HG02588 (cell line): ENCODE results near the gene CCT6B.
"Not testable (repeated sequence)": the region's sequence is repeated elsewhere in the genome, so short reads cannot be mapped to it uniquely, and the experiment has no call there.

ENCODE experiments used
- ATAC-seq: cut with Tn5 transposase; IDR thresholded peaks from one replicate; pipeline ENCODE4 v1.9.1; 2021; ENCODE audit warnings: mild to moderate bottlenecking, moderate library complexity; ENCODE audit not compliant: unreplicated experiment

Gene CCT6B

GRCh38 chr17:34961093-34961911 lies at the start of gene CCT6B, which contains the start of gene ZNF830:
Gene CCT6B, minus strand, starts transcription at chr17:34961460. Its CDS starts 67 bp downstream, at chr17:34961393.
Gene ZNF830, plus strand, starts transcription at chr17:34961540. Its CDS starts 27 bp downstream, at chr17:34961567.
- ATAC-seq: peak; percentile 88

- ATAC-seq: no peak
These were observed 48.8 kb upstream of the CCT6B start for GRCh38 chr17:35010093-35010492.

- ATAC-seq: no peak
These were observed 45.7 kb upstream of the CCT6B start for GRCh38 chr17:35006961-35007360.

- ATAC-seq: no peak
These were observed 45.1 kb upstream of the CCT6B start for GRCh38 chr17:35006345-35006744.

- ATAC-seq: no peak
These were observed 42.5 kb upstream of the CCT6B start for GRCh38 chr17:35003778-35004177.

- ATAC-seq: no peak
These were observed 41.8 kb upstream of the CCT6B start for GRCh38 chr17:35002876-35003551.

GRCh38 chr17:35001549-35001948 lies 40.3 kb upstream of the CCT6B start:
- no peak for ATAC-seq

- not testable (repeated sequence) for ATAC-seq
These were observed 39.7 kb upstream of the CCT6B start for GRCh38 chr17:35000965-35001364.

- no peak for ATAC-seq
These were observed 38.2 kb upstream of the CCT6B start for GRCh38 chr17:34999456-34999855.

GRCh38 chr17:34998205-34998604 lies 36.9 kb upstream of the CCT6B start:
- ATAC-seq: no peak

GRCh38 chr17:34997355-34997862 lies 36.1 kb upstream of the CCT6B start:
- no peak for ATAC-seq

GRCh38 chr17:34996422-34997285 lies 35.4 kb upstream of the CCT6B start:
- no peak for ATAC-seq

- ATAC-seq: no peak
These were observed 31.8 kb upstream of the CCT6B start for GRCh38 chr17:34993031-34993430.

- no peak for ATAC-seq
These were observed 30.3 kb upstream of the CCT6B start for GRCh38 chr17:34991606-34992005.

GRCh38 chr17:34990921-34991365 lies 29.7 kb upstream of the CCT6B start:
- ATAC-seq: no peak

- no peak for ATAC-seq
These were observed 28.2 kb upstream of the CCT6B start for GRCh38 chr17:34989473-34989872.

- no peak for ATAC-seq
These were observed 27.4 kb upstream of the CCT6B start for GRCh38 chr17:34988644-34989043.

GRCh38 chr17:34987232-34987631 lies 26.0 kb upstream of the CCT6B start:
- no peak for ATAC-seq

- ATAC-seq: no peak
These were observed 20.4 kb upstream of the CCT6B start for GRCh38 chr17:34981538-34982241.
